Skeletal muscle tissue (tissue), 4 donors: ENCODE results near the gene FCN1. TPM values are rescaled to one million over a fixed set of nuclear protein-coding genes. Genes with fewer than 3 reads are reported as not detected.

ENCODE experiments used
- H3K27ac ChIP-seq: one replicate; pipeline ENCODE4 v1.7.0; 2013; ENCODE audit warnings: mild to moderate bottlenecking, low read depth, low read length, inconsistent platforms
- H3K27me3 ChIP-seq, 3 donors: one replicate each; pipeline ENCODE4 v1.7.0; 2013; ENCODE audit warnings: low read length in 3 of 3; ENCODE audit not compliant: control insufficient read depth in 3 of 3, insufficient read depth in 3 of 3
- H3K36me3 ChIP-seq, 3 donors: one replicate each; pipeline ENCODE4 v1.7.0; 2013; ENCODE audit warnings: low read length in 3 of 3; ENCODE audit not compliant: control insufficient read depth in 3 of 3, insufficient read depth in 3 of 3
- H3K4me1 ChIP-seq, 3 donors: one replicate each; pipeline ENCODE4 v1.7.0; 2013; ENCODE audit warnings: low read length in 3 of 3, mild to moderate bottlenecking in 3 of 3; ENCODE audit not compliant: control insufficient read depth in 3 of 3, insufficient read depth in 3 of 3
- H3K4me3 ChIP-seq, 3 donors: one replicate each; pipeline ENCODE4 v1.7.0; 2013; ENCODE audit warnings: low read length in 3 of 3
- H3K9ac ChIP-seq, 3 donors: one replicate each; pipeline ENCODE4 v1.7.0; 2013; ENCODE audit warnings: low read length in 3 of 3, mild to moderate bottlenecking in 3 of 3, moderate library complexity in 2 of 3, low read depth in 1 of 3
- H3K9me3 ChIP-seq, 3 donors: one replicate each; pipeline ENCODE4 v1.7.0; 2013; ENCODE audit warnings: low read length in 3 of 3; ENCODE audit not compliant: control insufficient read depth in 3 of 3
- total RNA-seq: library from RNA; depleted of rRNA; stranded (reverse); fragments of >200 nt; gene quantifications from one replicate; pipeline ENCODE4 v1.2.3, GENCODE V29; 2014
- donor health status: Osteomylitis.

The FCN1 gene
- total RNA-seq, 1 donor from 2014 or later = 5.2 TPM

DNA sequence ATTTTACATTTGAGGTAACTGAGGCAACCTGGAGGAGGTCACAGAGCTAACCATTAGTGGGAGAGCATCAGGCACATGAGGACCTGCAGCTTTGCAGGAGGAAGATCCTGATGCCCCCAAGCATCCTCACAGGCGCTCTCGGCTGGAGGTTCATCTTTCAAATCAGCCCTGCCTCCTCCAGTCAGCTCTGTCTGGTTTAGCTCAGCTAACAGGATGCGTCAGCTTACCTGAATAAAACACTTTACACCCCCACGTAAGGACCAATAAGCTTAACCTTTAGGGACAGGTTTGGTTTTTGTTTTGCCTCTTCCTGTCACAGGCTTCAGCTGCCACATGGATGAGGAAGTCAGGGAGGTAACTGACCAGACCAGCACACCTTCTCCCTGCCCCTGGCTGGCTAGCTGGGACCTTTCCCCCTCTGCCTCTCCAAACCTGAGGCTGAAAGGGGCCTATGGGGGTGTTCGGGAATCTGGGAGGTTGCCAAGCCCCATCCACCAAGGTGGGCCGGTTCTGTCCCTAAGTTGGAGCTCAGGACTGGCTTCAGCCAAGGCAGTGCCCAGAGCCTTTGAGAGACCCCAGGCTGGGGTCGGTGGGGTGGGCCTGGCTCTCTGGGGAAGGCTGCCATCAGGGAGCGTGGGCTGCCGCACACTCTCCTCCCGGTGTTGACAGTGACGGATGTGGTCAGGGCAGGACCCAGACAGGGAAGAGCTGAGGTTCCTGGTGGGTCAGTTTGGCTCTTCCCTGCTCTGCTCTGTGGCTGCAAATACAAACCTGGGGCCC, 20.0 kb upstream of the FCN1 start:
- Histone ChIP-seq H3K27me3 (peaks cover 19 to 65% (median 56%) of the 10 kb centered on the region in 3 donors), H3K4me1 (peaks cover 0 to 6% (median 0%) of the 10 kb centered on the region in 3 donors)

DNA sequence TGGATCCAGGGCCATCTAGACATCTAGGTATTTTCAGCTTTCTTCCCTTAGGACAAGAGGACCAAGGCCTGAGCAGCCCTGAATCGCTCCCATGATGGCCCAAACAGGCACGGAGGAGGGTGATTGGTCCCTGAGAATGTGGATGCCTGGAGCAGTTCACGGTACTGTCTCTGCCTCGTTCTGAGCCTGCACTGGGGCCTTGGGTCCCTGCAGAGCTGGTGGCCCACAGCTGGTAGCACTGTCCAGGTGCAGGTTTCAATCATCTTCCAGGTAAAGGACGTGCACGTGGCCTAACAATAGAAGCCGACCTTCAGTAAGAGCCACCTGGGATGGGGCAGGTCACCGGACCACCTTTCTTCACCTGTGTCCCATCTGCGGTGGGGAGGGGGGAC, 19.4 kb upstream of the FCN1 start:
- Histone ChIP-seq H3K9me3 (no peaks in the 10 kb centered on the region), H3K4me3 (no peak overlapping the region), H3K27ac (no peak overlapping the region), H3K9ac (no peak overlapping the region), H3K36me3 (no peaks in the 10 kb centered on the region), H3K4me1 (peaks cover 0 to 3% (median 0%) of the 10 kb centered on the region in 3 donors), H3K27me3 (peaks cover 19 to 59% (median 54%) of the 10 kb centered on the region in 3 donors)

More for the DNA sequence above, 20.0 kb upstream of the FCN1 start:
- Histone ChIP-seq H3K36me3 (no peaks in the 10 kb centered on the region), H3K9ac (no peak overlapping the region), H3K27ac (no peak overlapping the region), H3K9me3 (no peaks in the 10 kb centered on the region), H3K4me3 (no peak overlapping the region)

GRCh38 chr9:134936346-134937163, 18.8 kb upstream of the FCN1 start:
- Histone ChIP-seq H3K9me3 (no peaks in the 10 kb centered on the region), H3K4me1 (no peaks in the 10 kb centered on the region), H3K27ac (no peak overlapping the region), H3K4me3 (no peak overlapping the region), H3K27me3 (peaks cover 19 to 60% (median 56%) of the 10 kb centered on the region in 3 donors), H3K36me3 (no peaks in the 10 kb centered on the region), H3K9ac (no peak overlapping the region)

- no peaks in the 10 kb centered on the region for H3K9me3 ChIP-seq
- no peaks in the 10 kb centered on the region for H3K36me3 ChIP-seq
- no peak overlapping the region for H3K4me3 ChIP-seq
- H3K27ac ChIP-seq = no peak overlapping the region
- peaks cover 22 to 60% (median 54%) of the 10 kb centered on the region in 3 donors for H3K27me3 ChIP-seq
- no peak overlapping the region for H3K9ac ChIP-seq
- H3K4me1 ChIP-seq = no peaks in the 10 kb centered on the region
These were observed 18.1 kb upstream of the FCN1 start for GRCh38 chr9:134935701-134936345.

DNA sequence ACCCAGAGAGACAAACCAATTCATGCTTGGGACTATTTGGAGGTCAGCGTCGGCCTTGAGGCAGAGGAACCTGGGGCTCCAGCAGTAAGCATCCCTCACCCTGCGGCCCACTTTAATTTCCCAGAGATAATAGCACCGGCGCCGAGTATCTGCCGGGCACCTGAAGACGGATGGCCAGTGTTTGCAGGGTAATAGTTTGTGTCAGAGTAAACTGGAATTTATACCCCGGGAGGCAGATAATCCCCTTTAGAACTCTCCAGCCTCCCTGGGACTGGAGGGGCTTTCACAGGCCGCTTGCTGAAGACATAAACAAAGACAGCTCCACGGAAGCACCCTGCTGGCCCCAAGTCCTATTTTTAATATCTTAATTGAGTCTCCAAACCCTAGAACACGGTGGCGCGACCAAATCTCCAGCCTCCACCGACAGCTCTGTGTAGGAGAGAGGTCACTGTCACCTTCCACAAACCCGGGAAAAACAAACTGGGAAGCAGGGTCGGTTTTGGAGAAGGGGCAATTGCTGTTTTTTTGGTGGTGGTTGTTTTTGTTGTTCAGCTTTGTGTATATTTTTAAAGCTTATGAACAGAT, 17.4 kb upstream of the FCN1 start:
- Histone ChIP-seq H3K4me1 (no peaks in the 10 kb centered on the region), H3K27ac (no peak overlapping the region)

GRCh38 chr9:134933076-134933659, 15.5 kb upstream of the FCN1 start:
- H3K27me3 ChIP-seq = peaks cover 18 to 56% (median 32%) of the 10 kb centered on the region in 3 donors
- peaks cover 0 to 6% (median 2%) of the 10 kb centered on the region in 3 donors for H3K4me1 ChIP-seq
- no peaks in the 10 kb centered on the region for H3K9me3 ChIP-seq
- H3K27ac ChIP-seq = no peak overlapping the region
- H3K4me3 ChIP-seq = no peak overlapping the region
- no peak overlapping the region for H3K9ac ChIP-seq
- no peaks in the 10 kb centered on the region for H3K36me3 ChIP-seq

More for the DNA sequence above, 17.4 kb upstream of the FCN1 start:
- no peaks in the 10 kb centered on the region for H3K36me3 ChIP-seq
- H3K9ac ChIP-seq = no peak overlapping the region
- no peaks in the 10 kb centered on the region for H3K9me3 ChIP-seq
- H3K27me3 ChIP-seq = peaks cover 19 to 57% (median 48%) of the 10 kb centered on the region in 3 donors
- H3K4me3 ChIP-seq = no peak overlapping the region

GRCh38 chr9:134932606-134933005, 14.9 kb upstream of the FCN1 start:
- Histone ChIP-seq H3K27me3 (peaks cover 18 to 51% (median 26%) of the 10 kb centered on the region in 3 donors), H3K4me1 (peaks cover 0 to 6% (median 2%) of the 10 kb centered on the region in 3 donors), H3K27ac (no peak overlapping the region), H3K9ac (no peak overlapping the region), H3K4me3 (no peak overlapping the region), H3K9me3 (no peaks in the 10 kb centered on the region), H3K36me3 (no peaks in the 10 kb centered on the region)

GRCh38 chr9:134932171-134932570, 14.5 kb upstream of the FCN1 start:
- Histone ChIP-seq H3K4me1 (peaks cover 0 to 6% (median 2%) of the 10 kb centered on the region in 3 donors), H3K4me3 (no peak overlapping the region), H3K27me3 (peaks cover 18 to 47% (median 22%) of the 10 kb centered on the region in 3 donors), H3K27ac (no peak overlapping the region), H3K9ac (no peak overlapping the region), H3K36me3 (no peaks in the 10 kb centered on the region), H3K9me3 (no peaks in the 10 kb centered on the region)

DNA sequence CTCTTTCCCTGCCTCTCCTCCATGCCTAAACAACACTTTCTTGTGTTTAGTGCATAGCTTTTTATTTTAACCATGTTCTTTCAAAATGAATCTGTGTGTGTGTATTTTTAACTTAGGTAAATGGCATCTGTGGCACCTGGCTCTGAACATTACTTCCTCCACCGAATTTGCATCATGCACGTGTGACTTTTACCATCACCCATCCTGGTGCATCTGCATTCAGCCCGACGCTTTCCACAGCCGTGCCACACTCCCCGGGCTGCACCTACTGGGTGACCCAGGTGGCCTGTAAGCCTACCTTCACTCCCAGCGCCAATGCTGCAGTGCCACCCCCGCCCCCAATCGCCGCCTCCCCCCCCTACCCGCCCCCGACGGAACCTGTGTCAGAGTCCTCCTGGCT, 12.7 kb upstream of the FCN1 start:
- H3K36me3 ChIP-seq = no peaks in the 10 kb centered on the region
- no peak overlapping the region for H3K4me3 ChIP-seq
- no peak overlapping the region for H3K27ac ChIP-seq
- H3K9me3 ChIP-seq = no peaks in the 10 kb centered on the region
- H3K4me1 ChIP-seq = peaks cover 0 to 6% (median 2%) of the 10 kb centered on the region in 3 donors
- no peak overlapping the region for H3K9ac ChIP-seq
- H3K27me3 ChIP-seq = peaks cover 16 to 32% (median 23%) of the 10 kb centered on the region in 3 donors
